ENCODE data around the gene KCNAB2.

The KCNAB2 gene

GRCh38 chr1:6030547-6031261 lies 15.0 kb upstream of the KCNAB2 start:
- no peak for DNase-seq (ENCODE audit: low read depth in 2 of 2)

- no peak for DNase-seq (ENCODE audit: low read depth in 2 of 2)
Observed at GRCh38 chr1:6033124-6033523, 12.6 kb upstream of the KCNAB2 start.

- DNase-seq (ENCODE audit: low read depth in 2 of 2), result no peak
Observed at GRCh38 chr1:6033986-6034749, 11.5 kb upstream of the KCNAB2 start.

GRCh38 chr1:6034750-6035096 lies 11.0 kb upstream of the KCNAB2 start:
- no peak for DNase-seq (ENCODE audit: low read depth in 2 of 2)

- no peak for DNase-seq (ENCODE audit: low read depth in 2 of 2)
Observed at GRCh38 chr1:6035303-6035702, 10.4 kb upstream of the KCNAB2 start.

GRCh38 chr1:6035719-6036118 lies 10.0 kb upstream of the KCNAB2 start:
- no peak for DNase-seq (ENCODE audit: low read depth in 2 of 2)

- no peak for DNase-seq (ENCODE audit: low read depth in 2 of 2)
Observed at GRCh38 chr1:6037338-6037762, 8.3 kb upstream of the KCNAB2 start.

- no peak for DNase-seq (ENCODE audit: low read depth in 2 of 2)
Observed at GRCh38 chr1:6038603-6039002, 7.1 kb upstream of the KCNAB2 start.

- DNase-seq (ENCODE audit: low read depth in 2 of 2), result no peak
Observed at GRCh38 chr1:6039031-6039430, 6.7 kb upstream of the KCNAB2 start.

GRCh38 chr1:6040444-6040843 lies 5.2 kb upstream of the KCNAB2 start:
- DNase-seq (ENCODE audit: low read depth in 2 of 2), result no peak

- DNase-seq (ENCODE audit: low read depth in 2 of 2), result no peak
Observed at GRCh38 chr1:6040861-6041415, 4.8 kb upstream of the KCNAB2 start.

GRCh38 chr1:6041432-6042062 lies 4.1 kb upstream of the KCNAB2 start:
- DNase-seq (ENCODE audit: low read depth in 2 of 2), result no peak

GRCh38 chr1:6043561-6043960 lies 2.1 kb upstream of the KCNAB2 start:
- DNase-seq (ENCODE audit: low read depth in 2 of 2), result no peak

GRCh38 chr1:6044481-6045109 lies 1.1 kb upstream of the KCNAB2 start:
- no peak for DNase-seq (ENCODE audit: low read depth in 2 of 2)

GRCh38 chr1:6045110-6045502 lies 582 bp upstream of the KCNAB2 start:
- no peak for DNase-seq (ENCODE audit: low read depth in 2 of 2)

- DNase-seq (ENCODE audit: low read depth in 2 of 2), result no peak
Observed at GRCh38 chr1:6046279-6046678, 591 bp downstream of the KCNAB2 start.

GRCh38 chr1:6048179-6048867 lies 2.6 kb downstream of the KCNAB2 start:
- DNase-seq (ENCODE audit: low read depth in 2 of 2), result no peak

- DNase-seq (ENCODE audit: low read depth in 2 of 2), result no peak
Observed at GRCh38 chr1:6049419-6049818, 3.7 kb downstream of the KCNAB2 start.

- no peak for DNase-seq (ENCODE audit: low read depth in 2 of 2)
Observed at GRCh38 chr1:6051423-6051822, 5.7 kb downstream of the KCNAB2 start.

GRCh38 chr1:6052543-6053205 lies 7.0 kb downstream of the KCNAB2 start:
- peak; percentile 15 to 25 for DNase-seq (ENCODE audit: low read depth in 2 of 2)

- DNase-seq (ENCODE audit: low read depth in 2 of 2), result no peak
Observed at GRCh38 chr1:6053206-6053546, 7.5 kb downstream of the KCNAB2 start.

Measured in stimulated activated CD8-positive, alpha-beta memory T cell treated with anti-CD3 and anti-CD28 coated beads, Interleukin-2, amount 100 ng/mL, for 1 hour (primary cell).